AG04449 (cell line): ENCODE results near the gene WDR93.
A peak's percentile ranks its signal among the peaks of the same experiment; 100 is the strongest.

ENCODE experiments used
- CTCF ChIA-PET: fragments of 350-600 bp; formaldehyde crosslinking; extraction: SDS; loops from one replicate; lab custom pipeline; 2021; ENCODE audit warnings: antibody characterized with exemption; lab: Yijun Ruan, JAX
- POLR2A ChIA-PET: fragments of 400-600, 350-600 bp; formaldehyde crosslinking; extraction: SDS; loops from one replicate; lab custom pipeline; 2020; ENCODE audit warnings: antibody characterized with exemption, inconsistent platforms; lab: Yijun Ruan, JAX
- DNase-seq: peaks from one replicate; pipeline ENCODE4 v3.0.0-alpha.2; 2010; ENCODE audit warnings: low read depth, low spot score
- H3K4me3 ChIP-seq: 2 replicates; pipeline ENCODE4 v1.5.1; 2011; ENCODE audit warnings: low read depth, mild to moderate bottlenecking, control low read depth, low read length
- CTCF ChIP-seq: IDR thresholded peaks from one replicate; pipeline ENCODE4 v1.5.1; 2011; ENCODE audit warnings: mild to moderate bottlenecking, moderate library complexity, low read length, control low read depth, inconsistent platforms; ENCODE audit not compliant: insufficient read depth; ENCODE audit errors: missing control alignments

The WDR93 gene

GRCh38 chr15:89749951-89750559 lies 59.4 kb downstream of the WDR93 start:
- ChIA-PET POLR2A (interaction anchor here (0.6 kb wide), 1 partner anchor 327 kb away, joined by 4 read pairs; no protein-coding TSS in a partner anchor), CTCF (interaction anchor here (1.0 to 30.0 kb wide), 14 partner anchors 8 to 139 kb away, joined by 3 to 842 read pairs (median 4); no protein-coding TSS in a partner anchor)
- DNase-seq, result no peak
- H3K4me3 ChIP-seq, result peak overlapping the region; percentile 61
- TF ChIP-seq CTCF, result no peak

- no peak for DNase-seq
These were observed 60.2 kb downstream of the WDR93 start, which contains the start of gene MESP1 for GRCh38 chr15:89750560-89751542. MESP1 (minus strand) TSS chr15:89751249; CDS start chr15:89751231, 18 bp downstream.

GRCh38 chr15:89751748-89752147 lies 61.1 kb downstream of the WDR93 start:
- no peak overlapping the region for H3K4me3 ChIP-seq
- ChIA-PET CTCF (interaction anchor here (0.9 to 30.0 kb wide), 7 partner anchors 9 to 132 kb away, joined by 3 to 842 read pairs (median 5); no protein-coding TSS in a partner anchor), POLR2A (no interaction called here)
- no peak for TF ChIP-seq CTCF
- DNase-seq, result no peak

More at GRCh38 chr15:89750560-89751542, 60.2 kb downstream of the WDR93 start, which contains the start of gene MESP1:
- CTCF ChIA-PET, result interaction anchor here (1.0 to 30.0 kb wide), 15 partner anchors 9 to 138 kb away, joined by 3 to 842 read pairs (median 4); no protein-coding TSS in a partner anchor
- POLR2A ChIA-PET, result interaction anchor here (0.6 kb wide), 1 partner anchor 326 kb away, joined by 4 read pairs; no protein-coding TSS in a partner anchor
- H3K4me3 ChIP-seq, result peak within 1 kb of the TSS; percentile 61
- peak; percentile 88 for TF ChIP-seq CTCF

GRCh38 chr15:89753855-89754254 lies 63.2 kb downstream of the WDR93 start:
- H3K4me3 ChIP-seq, result no peak overlapping the region
- ChIA-PET CTCF (interaction anchor here (1.1 to 30.0 kb wide), 7 partner anchors 7 to 137 kb away, joined by 3 to 842 read pairs (median 23); partner anchors contain the start of gene MESP2), POLR2A (no interaction called here)
- TF ChIP-seq CTCF, result no peak
- DNase-seq, result no peak

- DNase-seq, result no peak
- POLR2A ChIA-PET, result interaction anchor here (1.0 kb wide), 1 partner anchor 60 kb away, joined by 3 read pairs; the partner anchor contains the start of gene ANPEP
- no peak for TF ChIP-seq CTCF
- H3K4me3 ChIP-seq, result no peak overlapping the region
- CTCF ChIA-PET, result interaction anchor here (1.1 to 30.0 kb wide), 7 partner anchors 14 to 217 kb away, joined by 3 to 842 read pairs (median 9); partner anchors contain the start of gene MESP2
These were observed 63.9 kb downstream of the WDR93 start for GRCh38 chr15:89754361-89755154.
